CD4-positive, alpha-beta memory T cell (primary cell): ENCODE results near the gene PTPRD. TPM values are rescaled to one million over a fixed set of nuclear protein-coding genes. Genes with fewer than 3 reads are reported as not detected.

Experiments used
- CTCF ChIA-PET: fragments of 350-600 bp; sonication (Branson Sonifier 250); formaldehyde crosslinking; loops from one replicate; lab custom pipeline; 2021; ENCODE audit warnings: inconsistent platforms; ENCODE audit not compliant: partially characterized antibody; lab: Charles Lee
- POLR2A ChIA-PET: fragments of 350-600 bp; sonication (Branson Sonifier 250); formaldehyde crosslinking; loops from one replicate; lab custom pipeline; 2021; ENCODE audit not compliant: partially characterized antibody; lab: Charles Lee
- DNase-seq, 5 donors: peaks; one replicate each; pipeline versions ENCODE4 v3.0.0 to v3.0.0-alpha.2; 2020 to 2022; ENCODE audit warnings: mixed read lengths in 1 of 5
- H3K27ac ChIP-seq: one replicate; pipeline ENCODE4 v1.7.0; 2013; ENCODE audit warnings: low read depth, low read length
- H3K27me3 ChIP-seq: 2 replicates; pipeline ENCODE4 v1.7.0; 2013; ENCODE audit warnings: mild to moderate bottlenecking, low read length, moderate library complexity; ENCODE audit not compliant: insufficient read depth
- H3K36me3 ChIP-seq: 2 replicates; pipeline ENCODE4 v1.7.0; 2013; ENCODE audit warnings: mild to moderate bottlenecking, low read length, moderate library complexity; ENCODE audit not compliant: insufficient read depth
- H3K4me1 ChIP-seq: 2 replicates; pipeline ENCODE4 v1.7.0; 2013; ENCODE audit warnings: mild to moderate bottlenecking, low read length, moderate library complexity; ENCODE audit not compliant: insufficient read depth
- H3K4me3 ChIP-seq, 2 donors: one replicate each; pipeline ENCODE4 v1.7.0; 2013; ENCODE audit warnings: low read length in 2 of 2, mild to moderate bottlenecking in 1 of 2
- H3K9me3 ChIP-seq, 2 donors: one replicate each; pipeline ENCODE4 v1.7.0; 2013; ENCODE audit warnings: low read length in 2 of 2, control low read depth in 1 of 2; ENCODE audit not compliant: control insufficient read depth in 1 of 2
- H3K27ac Mint-ChIP-seq, 7 donors: one replicate each; pipeline ENCODE4 v1.8.0; 2020 to 2021; ENCODE audit warnings: mixed read lengths in 7 of 7, mild to moderate bottlenecking in 6 of 7, inconsistent platforms in 3 of 7, moderate library complexity in 3 of 7
- H3K27me3 Mint-ChIP-seq, 2 donors: one replicate each; pipeline ENCODE4 v1.8.0; 2020 to 2021; ENCODE audit warnings: mixed read lengths in 2 of 2
- H3K36me3 Mint-ChIP-seq, 2 donors: one replicate each; pipeline ENCODE4 v1.8.0; 2020 to 2021; ENCODE audit warnings: mixed read lengths in 2 of 2, inconsistent platforms in 1 of 2, mild to moderate bottlenecking in 1 of 2
- H3K4me1 Mint-ChIP-seq, 4 donors: one replicate each; pipeline ENCODE4 v1.8.0; 2020 to 2021; ENCODE audit warnings: mixed read lengths in 4 of 4, mild to moderate bottlenecking in 1 of 4
- H3K4me3 Mint-ChIP-seq, 8 donors: one replicate each; pipeline ENCODE4 v1.8.0; 2020 to 2021; ENCODE audit warnings: mixed read lengths in 8 of 8, mild to moderate bottlenecking in 7 of 8, moderate library complexity in 6 of 8, inconsistent platforms in 3 of 8
- H3K9me3 Mint-ChIP-seq, 8 donors: one replicate each; pipeline ENCODE4 v1.8.0; 2020 to 2021; ENCODE audit warnings: mixed read lengths in 8 of 8, mild to moderate bottlenecking in 5 of 8, inconsistent platforms in 3 of 8, moderate library complexity in 1 of 8
- intact Hi-C: fragments of 100-400 bp; cut with micrococcal nuclease; formaldehyde crosslinking; loops from one replicate; pipeline ENCODE4 v1.15.1; 2023
- polyA plus RNA-seq, 2 donors: library from polyadenylated mRNA; unstranded; fragments of 300-500 nt; fragmentation: Illumina TruSeq; gene quantifications; one replicate each; pipeline ENCODE4 v1.2.3, GENCODE V29; 2021
- total RNA-seq, 2 experiments: library from RNA; stranded (reverse); gene quantifications; one replicate each; pipeline ENCODE4 v1.2.3, GENCODE V29; 2021

The PTPRD gene
- total and polyA plus RNA-seq, 4 experiments from 2014 or later: not detected

DNA sequence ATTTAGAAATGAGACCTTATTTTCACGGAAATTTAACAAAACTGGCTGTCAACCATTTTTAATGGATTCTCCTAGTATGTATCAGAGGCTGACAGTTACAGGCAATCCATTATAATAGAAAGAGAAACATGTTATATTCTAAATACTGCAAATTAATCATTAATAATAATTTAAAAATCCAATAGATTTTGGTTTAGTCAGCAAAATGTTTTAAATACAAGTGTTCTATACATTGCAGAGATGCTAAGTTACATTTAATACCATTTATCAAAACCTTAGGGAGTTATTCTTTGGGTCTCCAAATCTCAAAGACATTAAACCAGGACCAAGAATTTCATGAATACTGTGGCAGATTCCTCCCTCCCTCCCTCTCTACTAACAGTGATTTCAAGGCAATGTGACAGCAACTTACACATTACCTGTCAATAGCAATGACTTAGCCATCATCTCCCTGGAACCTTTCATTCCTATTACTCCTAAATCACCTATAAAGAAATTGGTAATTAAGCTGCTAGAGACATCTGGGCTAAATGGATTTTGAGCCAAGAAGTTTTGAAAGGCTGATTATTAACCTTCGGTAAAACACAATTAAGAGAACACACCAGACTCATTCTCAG is 2044.7 kb downstream of the PTPRD start:
- Mint-ChIP-seq H3K27me3 (no peaks in the 10 kb centered on the region), H3K4me1 (peaks cover 0 to 2% (median 0%) of the 10 kb centered on the region in 4 donors), H3K9me3 (peaks cover 0 to 2% (median 0%) of the 10 kb centered on the region in 8 donors), H3K27ac (no peak overlapping the region), H3K36me3 (no peaks in the 10 kb centered on the region), H3K4me3 (no peak overlapping the region)
- ChIA-PET POLR2A (no interaction called here), CTCF (no interaction called here)
- intact Hi-C loops: no loop called here
- Histone ChIP-seq H3K36me3 (no peaks in the 10 kb centered on the region), H3K27ac (no peak overlapping the region), H3K9me3 (no peaks in the 10 kb centered on the region), H3K27me3 (no peaks in the 10 kb centered on the region), H3K4me1 (no peaks in the 10 kb centered on the region), H3K4me3 (no peak overlapping the region)
- DNase-seq: no peak

DNA sequence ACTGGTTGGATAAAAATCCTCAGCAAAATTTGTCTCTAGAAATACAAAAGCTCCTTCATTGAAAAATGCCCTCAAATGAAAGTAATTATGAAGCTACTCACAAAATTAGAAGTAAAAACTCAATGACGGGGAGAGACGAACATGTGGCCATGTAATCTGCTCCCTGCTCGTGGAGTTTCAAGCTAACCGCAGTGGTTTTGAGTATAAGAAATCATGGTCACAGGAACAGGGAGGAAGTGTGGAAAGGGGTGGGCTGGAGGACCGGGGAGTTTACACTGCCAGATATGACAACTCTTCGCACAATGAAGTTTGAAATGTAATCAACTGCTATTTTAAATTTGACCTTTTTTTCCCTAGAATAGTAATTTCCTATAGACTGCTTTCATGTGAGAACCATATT is 2047.8 kb downstream of the PTPRD start:
- Histone ChIP-seq H3K27me3 (no peaks in the 10 kb centered on the region), H3K4me3 (no peak overlapping the region), H3K27ac (no peak overlapping the region), H3K36me3 (no peaks in the 10 kb centered on the region), H3K9me3 (no peaks in the 10 kb centered on the region), H3K4me1 (no peaks in the 10 kb centered on the region)
- Mint-ChIP-seq H3K9me3 (peaks cover 0 to 2% (median 0%) of the 10 kb centered on the region in 8 donors), H3K27ac (no peak overlapping the region), H3K36me3 (no peaks in the 10 kb centered on the region), H3K27me3 (peaks cover 0 to 2% of the 10 kb centered on the region in 2 donors), H3K4me1 (peaks cover 0 to 2% (median 0%) of the 10 kb centered on the region in 4 donors), H3K4me3 (no peak overlapping the region)
- POLR2A ChIA-PET: no interaction called here
- CTCF ChIA-PET: no interaction called here
- DNase-seq: no peak
- intact Hi-C loops: no loop called here

DNA sequence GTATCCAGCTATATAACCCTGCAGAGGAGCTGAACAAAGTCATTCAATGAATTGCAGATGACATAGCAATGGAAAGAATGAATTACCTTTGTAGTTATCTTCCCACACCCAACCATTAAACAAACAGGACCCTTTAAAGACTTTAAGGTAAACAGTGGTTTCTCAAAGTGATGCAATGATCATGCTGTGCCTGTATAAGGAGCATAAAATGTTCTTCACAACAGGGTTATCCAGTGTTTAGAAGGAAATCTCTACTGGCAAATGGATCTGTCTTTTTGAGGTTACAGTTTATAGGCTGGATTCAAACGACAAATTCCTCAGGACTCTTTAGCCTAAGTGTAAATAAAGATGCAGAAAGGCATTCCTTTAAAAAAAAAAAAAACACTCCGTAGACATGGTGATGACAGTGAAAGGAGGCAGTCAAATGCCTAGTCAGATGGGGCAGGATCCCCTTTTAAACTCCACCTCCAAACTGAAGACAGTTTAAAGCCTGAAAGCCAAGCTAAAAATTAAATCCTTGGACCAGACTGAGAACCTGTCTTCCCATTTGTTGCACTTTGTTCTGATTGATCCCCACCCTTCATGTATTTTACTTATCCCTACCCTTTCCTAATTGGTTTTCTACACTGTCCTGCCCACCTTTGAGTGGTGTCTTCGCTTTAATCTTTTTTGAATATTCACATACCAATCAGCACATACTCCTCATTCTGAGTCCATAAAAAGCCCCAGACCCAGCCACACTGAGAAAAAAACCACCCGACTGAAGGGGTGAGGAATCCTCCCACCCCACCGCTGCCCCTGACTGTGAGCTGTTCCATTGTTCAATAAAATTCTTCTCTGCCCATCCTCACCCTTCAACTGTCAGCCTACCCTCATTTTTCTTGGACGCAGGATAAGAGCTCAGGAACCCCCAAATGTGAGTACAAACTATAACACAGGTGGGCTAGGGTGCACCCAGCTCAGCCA is 2052.0 kb downstream of the PTPRD start:
- Mint-ChIP-seq H3K27ac (no peak overlapping the region), H3K9me3 (no peaks in the 10 kb centered on the region), H3K36me3 (no peaks in the 10 kb centered on the region), H3K4me3 (no peak overlapping the region), H3K4me1 (peaks cover 0 to 2% (median 0%) of the 10 kb centered on the region in 4 donors), H3K27me3 (peaks cover 0 to 2% of the 10 kb centered on the region in 2 donors)
- no peaks in the 10 kb centered on the region for H3K9me3 ChIP-seq
- H3K36me3 ChIP-seq: no peaks in the 10 kb centered on the region
- intact Hi-C loops: no loop called here
- H3K4me3 ChIP-seq: no peak overlapping the region
- no peak for DNase-seq
- H3K27ac ChIP-seq: no peak overlapping the region
- H3K4me1 ChIP-seq: no peaks in the 10 kb centered on the region
- CTCF ChIA-PET: no interaction called here
- POLR2A ChIA-PET: no interaction called here
- no peaks in the 10 kb centered on the region for H3K27me3 ChIP-seq

- CTCF ChIA-PET: no interaction called here
- Mint-ChIP-seq H3K27me3 (peaks cover 0 to 2% of the 10 kb centered on the region in 2 donors), H3K27ac (peak overlapping the region in 1 of 7 donors; percentile 0), H3K36me3 (no peaks in the 10 kb centered on the region), H3K9me3 (peaks cover 0 to 2% (median 0%) of the 10 kb centered on the region in 8 donors), H3K4me3 (no peak overlapping the region), H3K4me1 (no peaks in the 10 kb centered on the region)
- no peaks in the 10 kb centered on the region for H3K9me3 ChIP-seq
- intact Hi-C loops: no loop called here
- H3K4me3 ChIP-seq: no peak overlapping the region
- H3K27ac ChIP-seq: no peak overlapping the region
- no peak for DNase-seq
- POLR2A ChIA-PET: no interaction called here
- no peaks in the 10 kb centered on the region for H3K36me3 ChIP-seq
- H3K4me1 ChIP-seq: no peaks in the 10 kb centered on the region
- H3K27me3 ChIP-seq: no peaks in the 10 kb centered on the region
Observed at GRCh38 chr9:8558176-8558575, 2054.6 kb downstream of the PTPRD start.

DNA sequence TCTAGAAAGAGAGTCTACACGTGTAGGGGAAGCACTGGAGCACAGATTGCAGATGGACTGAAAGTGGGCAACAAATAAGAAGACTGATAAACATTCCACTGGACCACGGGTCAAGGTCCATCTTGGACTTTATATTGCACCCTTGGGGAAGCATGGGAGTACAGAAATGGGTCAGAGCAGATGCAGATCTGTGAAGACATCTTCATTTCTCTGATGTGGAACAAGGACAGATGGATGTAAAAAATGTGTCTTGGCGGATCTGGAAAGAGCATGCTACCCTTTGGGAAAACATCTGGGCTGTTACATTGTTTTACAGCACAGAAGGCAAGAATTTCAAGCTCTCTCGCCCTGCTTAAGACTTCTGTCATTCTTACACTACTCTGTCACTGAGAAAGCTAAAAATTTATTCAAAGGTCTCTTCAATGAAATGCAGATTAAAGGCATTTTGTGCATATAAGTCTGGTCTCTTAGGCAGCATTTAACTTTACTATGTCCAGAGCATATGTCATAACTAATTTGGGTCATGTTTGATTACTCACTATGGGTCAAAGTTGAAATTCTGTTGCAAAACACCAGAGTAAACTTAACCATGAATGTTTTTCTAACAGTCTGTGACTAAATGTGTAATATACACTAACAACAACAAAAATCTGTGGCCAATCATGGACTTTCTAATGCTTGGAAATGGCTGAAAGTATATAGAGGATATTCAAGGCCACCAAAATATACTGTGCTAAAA is 2056.9 kb downstream of the PTPRD start:
- ChIA-PET POLR2A (no interaction called here), CTCF (no interaction called here)
- no peak overlapping the region for H3K4me3 Mint-ChIP-seq
- Histone ChIP-seq H3K27me3 (no peaks in the 10 kb centered on the region), H3K4me1 (no peaks in the 10 kb centered on the region), H3K36me3 (no peaks in the 10 kb centered on the region), H3K4me3 (no peak overlapping the region), H3K9me3 (no peaks in the 10 kb centered on the region), H3K27ac (no peak overlapping the region)
- H3K27ac Mint-ChIP-seq: no peak overlapping the region
- H3K27me3 Mint-ChIP-seq: no peaks in the 10 kb centered on the region
- H3K36me3 Mint-ChIP-seq: no peaks in the 10 kb centered on the region
- DNase-seq: no peak
- H3K9me3 Mint-ChIP-seq: peaks cover 0 to 2% (median 0%) of the 10 kb centered on the region in 8 donors
- intact Hi-C loops: no loop called here
- no peaks in the 10 kb centered on the region for H3K4me1 Mint-ChIP-seq

GRCh38 chr9:8553444-8553843 is 2059.4 kb downstream of the PTPRD start:
- no peak overlapping the region for H3K27ac Mint-ChIP-seq
- ChIA-PET CTCF (no interaction called here), POLR2A (no interaction called here)
- H3K4me3 ChIP-seq: no peak overlapping the region
- H3K36me3 ChIP-seq: no peaks in the 10 kb centered on the region
- DNase-seq: no peak
- no peaks in the 10 kb centered on the region for H3K36me3 Mint-ChIP-seq
- no peaks in the 10 kb centered on the region for H3K4me1 Mint-ChIP-seq
- no peak overlapping the region for H3K4me3 Mint-ChIP-seq
- H3K27ac ChIP-seq: no peak overlapping the region
- H3K4me1 ChIP-seq: no peaks in the 10 kb centered on the region
- peaks cover 0 to 2% (median 0%) of the 10 kb centered on the region in 8 donors for H3K9me3 Mint-ChIP-seq
- H3K27me3 Mint-ChIP-seq: no peaks in the 10 kb centered on the region
- H3K9me3 ChIP-seq: no peaks in the 10 kb centered on the region
- intact Hi-C loops: no loop called here
- H3K27me3 ChIP-seq: no peaks in the 10 kb centered on the region

DNA sequence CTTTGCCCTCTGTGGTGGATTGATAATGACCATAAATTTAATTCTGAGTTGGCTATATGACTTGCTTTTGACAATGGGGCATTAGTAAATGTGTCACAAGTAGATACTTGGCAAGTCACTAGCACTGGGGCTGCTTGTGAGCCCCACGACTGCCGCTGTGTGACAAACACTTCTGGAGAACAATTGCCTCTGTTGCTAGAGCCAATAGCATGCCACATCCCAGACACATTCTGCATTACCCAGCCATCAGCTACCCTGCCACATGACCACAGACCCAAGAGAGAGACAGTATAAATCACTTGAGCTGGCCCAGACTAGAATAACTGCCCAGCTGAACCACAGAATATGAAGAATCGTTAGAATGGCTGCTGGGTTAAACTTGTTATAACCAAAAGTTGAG is 2060.1 kb downstream of the PTPRD start:
- Mint-ChIP-seq H3K9me3 (peaks cover 0 to 2% (median 0%) of the 10 kb centered on the region in 8 donors), H3K36me3 (no peaks in the 10 kb centered on the region), H3K4me1 (no peaks in the 10 kb centered on the region), H3K27ac (no peak overlapping the region), H3K27me3 (no peaks in the 10 kb centered on the region), H3K4me3 (no peak overlapping the region)
- Histone ChIP-seq H3K27ac (no peak overlapping the region), H3K4me3 (no peak overlapping the region), H3K27me3 (no peaks in the 10 kb centered on the region), H3K36me3 (no peaks in the 10 kb centered on the region), H3K4me1 (no peaks in the 10 kb centered on the region), H3K9me3 (no peaks in the 10 kb centered on the region)
- no peak for DNase-seq
- ChIA-PET POLR2A (no interaction called here), CTCF (no interaction called here)
- intact Hi-C loops: no loop called here
